Thymus (tissue), 11 donors: Measurements from ENCODE around the gene NCOA6. TPM values are rescaled to one million over a fixed set of nuclear protein-coding genes. Genes with fewer than 3 reads are reported as not detected.

ENCODE experiments used
- DNase-seq, 9 donors: peaks; one replicate each; pipeline ENCODE4 v3.0.0-alpha.2; 2013; ENCODE audit warnings: low spot score in 9 of 9, low read depth in 6 of 9, missing footprints in 1 of 9
- H3K27ac ChIP-seq, 2 donors: one replicate each; pipeline ENCODE4 v1.5.1; 2013; ENCODE audit warnings: control low read depth in 1 of 2, low read depth in 1 of 2, low read length in 1 of 2, mild to moderate bottlenecking in 1 of 2, moderate library complexity in 1 of 2
- H3K27me3 ChIP-seq, 2 donors: one replicate each; pipeline ENCODE4 v1.5.1; 2013; ENCODE audit warnings: low read length in 1 of 2; ENCODE audit not compliant: control insufficient read depth in 2 of 2, insufficient read depth in 1 of 2
- H3K36me3 ChIP-seq, 2 donors: one replicate each; pipeline ENCODE4 v1.5.1; 2013; ENCODE audit warnings: low read length in 1 of 2, mild to moderate bottlenecking in 1 of 2, moderate library complexity in 1 of 2; ENCODE audit not compliant: control insufficient read depth in 2 of 2, insufficient read depth in 2 of 2
- H3K4me1 ChIP-seq, 2 donors: one replicate each; pipeline ENCODE4 v1.5.1; 2013; ENCODE audit warnings: low read length in 2 of 2; ENCODE audit not compliant: control insufficient read depth in 2 of 2, insufficient read depth in 2 of 2
- H3K4me3 ChIP-seq, 2 donors: one replicate each; pipeline ENCODE4 v1.5.1; 2013; ENCODE audit warnings: low read length in 2 of 2, control low read depth in 1 of 2, mild to moderate bottlenecking in 1 of 2
- H3K9me3 ChIP-seq, 2 donors: one replicate each; pipeline ENCODE4 v1.5.1; 2013; ENCODE audit warnings: low read length in 1 of 2, mild to moderate bottlenecking in 1 of 2; ENCODE audit not compliant: control insufficient read depth in 2 of 2, insufficient read depth in 1 of 2
- WGBS: extraction: QIAGEN DNeasy Blood & Tissue Kit; methylation state at CpG from one replicate; pipeline ENCODE4 v1.1.7; 2013; 5-methylcytosine and 5-hydroxymethylcytosine counted together
- polyA plus RNA-seq: library from polyadenylated mRNA; stranded (reverse); fragments of 200-250 nt; gene quantifications from one replicate; pipeline ENCODE4 v1.2.3, GENCODE V29; 2013
- total RNA-seq: library from RNA; stranded (reverse); fragments of 120-200 nt; gene quantifications from one replicate; pipeline ENCODE4 v1.2.4, GENCODE V29; 2013
- donor health status: healthy.

The NCOA6 gene
- total and polyA plus RNA-seq, 2 donors, result 9.1 to 35.6 TPM

DNA sequence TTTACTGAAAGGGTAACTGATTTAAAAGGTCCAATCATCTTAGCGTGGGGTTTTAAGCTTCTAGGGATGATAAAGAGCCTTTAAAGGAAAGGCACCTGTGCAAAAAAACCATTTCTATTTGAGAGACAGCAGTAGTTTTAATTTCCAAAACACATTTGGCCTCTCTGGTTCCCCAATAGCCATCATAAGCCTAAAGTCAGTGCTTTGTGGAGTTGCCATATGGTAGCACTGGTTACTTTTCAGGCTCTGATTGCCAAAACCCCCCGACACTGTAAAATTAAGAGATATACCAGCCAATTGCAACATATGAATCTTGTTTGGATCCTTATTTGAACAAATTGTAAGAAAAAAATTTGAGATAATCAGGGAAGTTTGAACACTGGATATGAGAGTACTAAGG is 76.7 kb downstream of the NCOA6 start:
- H3K4me3 ChIP-seq, result no peak overlapping the region
- DNase-seq, result no peak
- no peaks in the 10 kb centered on the region for H3K4me1 ChIP-seq
- no peaks in the 10 kb centered on the region for H3K27me3 ChIP-seq
- H3K36me3 ChIP-seq, result peaks cover 36 to 59% of the 10 kb centered on the region in 2 donors
- H3K27ac ChIP-seq, result no peak overlapping the region
- WGBS, result 99% methylated on average over 2 of the region's 2 CpGs
- no peaks in the 10 kb centered on the region for H3K9me3 ChIP-seq

DNA sequence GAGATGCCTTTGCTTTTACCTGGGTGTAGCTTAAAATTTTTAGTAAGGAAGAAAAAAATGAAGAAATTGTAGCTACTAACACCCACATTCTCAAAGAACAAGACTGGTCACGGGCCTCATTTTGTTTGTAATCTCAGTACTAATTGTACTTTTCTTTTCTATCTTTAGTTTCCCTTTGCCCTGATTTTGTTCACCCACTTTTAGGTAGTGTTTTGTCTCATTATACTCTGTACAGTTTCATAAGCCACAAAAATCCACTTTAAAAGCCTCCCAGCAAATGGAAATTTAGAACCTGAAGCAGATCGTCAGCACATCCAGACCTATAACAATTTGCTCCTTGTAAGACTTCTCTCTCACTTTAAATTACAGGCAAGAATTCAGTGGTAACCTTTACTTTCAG is 78.0 kb downstream of the NCOA6 start:
- Histone ChIP-seq H3K27ac (no peak overlapping the region), H3K9me3 (no peaks in the 10 kb centered on the region), H3K4me3 (no peak overlapping the region), H3K36me3 (peaks cover 45 to 64% of the 10 kb centered on the region in 2 donors), H3K27me3 (no peaks in the 10 kb centered on the region), H3K4me1 (no peaks in the 10 kb centered on the region)
- DNase-seq, result no peak
- WGBS, result 97% methylated on average over 2 of the region's 2 CpGs

DNA sequence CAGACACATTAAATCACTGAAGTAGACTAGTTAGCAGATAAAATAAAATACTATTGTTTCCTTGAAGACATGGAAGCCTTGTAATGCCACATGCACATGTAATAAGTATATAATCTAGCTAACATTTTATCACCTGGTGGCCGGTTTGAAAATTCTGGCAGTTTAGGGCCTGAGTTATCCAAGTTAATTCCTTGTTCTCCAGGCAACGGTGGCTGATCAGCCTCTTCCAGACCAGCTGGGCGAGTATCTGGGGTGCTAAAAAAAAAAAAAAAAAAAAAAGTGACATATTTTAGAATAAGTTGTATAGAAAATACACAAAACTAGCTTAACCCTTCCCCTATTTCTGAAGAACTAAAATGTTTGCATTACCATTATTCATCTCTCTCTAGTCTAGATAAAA is 78.8 kb downstream of the NCOA6 start:
- peaks cover 47 to 66% of the 10 kb centered on the region in 2 donors for H3K36me3 ChIP-seq
- no peaks in the 10 kb centered on the region for H3K4me1 ChIP-seq
- H3K27me3 ChIP-seq, result no peaks in the 10 kb centered on the region
- WGBS, result 97% methylated on average over 3 of the region's 3 CpGs
- no peak overlapping the region for H3K4me3 ChIP-seq
- H3K9me3 ChIP-seq, result no peaks in the 10 kb centered on the region
- H3K27ac ChIP-seq, result no peak overlapping the region
- DNase-seq, result no peak

DNA sequence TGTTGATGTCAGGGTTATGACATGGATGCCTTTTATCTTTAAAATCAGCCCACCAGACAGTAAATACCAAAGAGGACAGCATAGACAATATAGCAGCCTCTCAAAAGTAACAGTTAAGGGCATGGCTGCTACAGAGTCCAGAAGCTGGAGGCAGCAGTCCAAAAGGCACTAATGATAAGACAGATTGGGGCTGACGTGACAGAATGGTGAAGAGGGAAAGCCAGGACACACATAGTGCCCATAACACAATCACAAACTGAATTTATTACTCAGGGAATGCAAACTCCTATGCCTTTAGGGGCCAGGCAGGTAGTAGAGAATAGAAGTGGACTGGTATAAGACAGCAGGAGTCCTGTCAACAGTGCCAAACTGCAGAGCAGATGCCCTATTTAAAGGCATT is 80.6 kb downstream of the NCOA6 start:
- no peaks in the 10 kb centered on the region for H3K4me1 ChIP-seq
- no peaks in the 10 kb centered on the region for H3K9me3 ChIP-seq
- H3K36me3 ChIP-seq, result peaks cover 53 to 72% of the 10 kb centered on the region in 2 donors
- H3K4me3 ChIP-seq, result no peak overlapping the region
- H3K27me3 ChIP-seq, result no peaks in the 10 kb centered on the region
- DNase-seq, result no peak
- H3K27ac ChIP-seq, result no peak overlapping the region
- 98% methylated on average over 1 of the region's 1 CpG for WGBS

DNA sequence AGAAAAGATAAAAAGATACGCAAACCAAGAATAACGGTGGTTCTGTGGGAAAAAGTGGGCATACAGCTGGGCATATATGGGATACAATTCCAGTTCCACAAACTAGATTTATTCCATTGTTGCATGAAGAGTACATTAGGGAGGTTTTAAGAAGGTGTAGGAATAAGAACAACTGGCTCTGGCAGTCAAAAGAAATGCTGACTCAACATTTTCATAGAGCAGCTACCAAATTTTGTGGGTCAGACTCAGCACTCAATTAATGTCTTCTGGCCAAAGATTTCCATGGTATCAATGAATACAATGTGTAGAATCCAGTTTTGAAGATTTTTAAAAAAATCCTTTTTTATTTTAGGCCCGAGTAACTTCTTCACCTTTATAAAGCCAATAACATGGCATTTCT is 81.1 kb downstream of the NCOA6 start:
- DNase-seq, result no peak
- Histone ChIP-seq H3K9me3 (no peaks in the 10 kb centered on the region), H3K4me3 (no peak overlapping the region), H3K4me1 (no peaks in the 10 kb centered on the region), H3K36me3 (peaks cover 50 to 67% of the 10 kb centered on the region in 2 donors), H3K27me3 (no peaks in the 10 kb centered on the region), H3K27ac (no peak overlapping the region)
- 99% methylated on average over 3 of the region's 3 CpGs for WGBS

DNA sequence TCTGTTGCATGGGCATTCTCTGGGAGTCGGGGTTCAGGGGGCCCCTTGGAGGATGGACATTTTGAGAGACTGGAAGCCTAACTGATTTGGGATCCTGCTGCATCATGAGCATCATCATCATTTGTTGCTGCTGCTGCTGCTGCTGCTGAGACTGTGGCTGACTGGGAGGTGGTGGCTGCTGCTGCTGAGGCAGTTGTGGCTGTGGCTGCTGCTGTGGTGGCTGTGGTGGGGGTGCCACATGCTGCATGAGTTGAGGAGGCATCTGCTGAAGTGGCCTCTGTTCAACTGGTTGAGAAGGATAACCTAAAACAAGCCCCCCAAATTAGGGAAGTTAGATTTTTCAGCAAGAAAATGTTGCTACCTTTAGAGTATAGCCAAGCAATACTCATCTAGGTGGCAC is 82.4 kb downstream of the NCOA6 start:
- Histone ChIP-seq H3K27me3 (no peaks in the 10 kb centered on the region), H3K27ac (no peak overlapping the region), H3K4me1 (no peaks in the 10 kb centered on the region), H3K4me3 (no peak overlapping the region), H3K9me3 (no peaks in the 10 kb centered on the region), H3K36me3 (peaks cover 54 to 71% of the 10 kb centered on the region in 2 donors)
- 97% methylated on average over 1 of the region's 1 CpG for WGBS
- DNase-seq, result no peak

DNA sequence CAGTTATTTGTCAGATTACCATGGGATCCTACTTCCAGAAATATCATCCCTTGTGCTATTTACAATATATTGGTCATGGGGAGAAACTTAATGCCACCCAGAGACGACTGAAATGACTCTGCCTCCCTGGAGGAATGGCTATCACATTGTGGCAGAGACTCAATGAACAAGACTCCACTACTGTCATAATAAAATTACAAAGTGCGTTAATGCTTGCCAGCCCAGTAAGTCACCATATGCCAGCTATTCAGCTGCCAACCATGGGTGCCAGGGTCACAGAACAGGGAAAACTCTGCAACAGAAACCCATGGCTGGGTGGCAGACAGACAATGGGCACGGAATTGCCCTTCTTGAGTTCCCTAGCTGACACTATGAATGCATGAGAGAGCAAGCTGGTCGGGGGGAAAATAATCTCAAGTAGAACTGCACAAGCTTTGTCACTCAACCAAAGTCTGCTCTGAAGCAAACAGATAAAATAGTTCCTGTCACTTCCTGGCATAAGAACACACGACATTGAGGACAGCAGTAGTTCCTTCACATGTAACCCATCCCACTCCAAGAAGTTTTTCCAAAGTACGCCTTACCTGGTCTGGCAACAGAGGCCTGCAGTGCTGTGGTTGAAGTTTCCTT is 89.2 kb downstream of the NCOA6 start:
- H3K36me3 ChIP-seq, result peaks cover 34 to 36% of the 10 kb centered on the region in 2 donors
- WGBS, result 95% methylated on average over 6 of the region's 6 CpGs

DNA sequence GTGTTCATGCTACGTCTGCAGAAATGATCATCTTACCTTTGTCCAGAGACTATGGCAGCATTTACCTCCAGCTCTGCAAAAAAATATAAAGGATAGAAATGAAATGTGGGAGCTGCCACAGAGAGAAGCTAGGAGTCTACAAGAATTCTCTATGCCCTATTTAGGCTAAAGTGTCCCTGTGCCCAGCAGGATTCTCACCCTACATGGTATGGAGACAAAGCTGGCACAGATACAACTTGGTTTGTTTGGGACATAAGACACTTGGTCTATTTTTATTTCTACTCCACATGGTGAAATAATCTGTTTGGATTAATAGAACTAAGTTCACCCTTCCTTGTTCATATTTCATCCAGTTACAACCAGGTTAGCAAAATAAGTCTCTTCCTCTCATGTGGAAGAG is 92.9 kb downstream of the NCOA6 start:
- no peak overlapping the region for H3K27ac ChIP-seq
- no peak overlapping the region for H3K4me3 ChIP-seq
- H3K4me1 ChIP-seq, result no peaks in the 10 kb centered on the region
- 95% methylated on average over 1 of the region's 1 CpG for WGBS
- DNase-seq, result no peak
- H3K36me3 ChIP-seq, result peaks cover 16 to 19% of the 10 kb centered on the region in 2 donors
- no peaks in the 10 kb centered on the region for H3K9me3 ChIP-seq
- H3K27me3 ChIP-seq, result no peaks in the 10 kb centered on the region

More for the DNA sequence above, 89.2 kb downstream of the NCOA6 start:
- no peaks in the 10 kb centered on the region for H3K4me1 ChIP-seq
- no peak for DNase-seq
- H3K9me3 ChIP-seq, result no peaks in the 10 kb centered on the region
- no peak overlapping the region for H3K4me3 ChIP-seq
- no peak overlapping the region for H3K27ac ChIP-seq
- no peaks in the 10 kb centered on the region for H3K27me3 ChIP-seq

DNA sequence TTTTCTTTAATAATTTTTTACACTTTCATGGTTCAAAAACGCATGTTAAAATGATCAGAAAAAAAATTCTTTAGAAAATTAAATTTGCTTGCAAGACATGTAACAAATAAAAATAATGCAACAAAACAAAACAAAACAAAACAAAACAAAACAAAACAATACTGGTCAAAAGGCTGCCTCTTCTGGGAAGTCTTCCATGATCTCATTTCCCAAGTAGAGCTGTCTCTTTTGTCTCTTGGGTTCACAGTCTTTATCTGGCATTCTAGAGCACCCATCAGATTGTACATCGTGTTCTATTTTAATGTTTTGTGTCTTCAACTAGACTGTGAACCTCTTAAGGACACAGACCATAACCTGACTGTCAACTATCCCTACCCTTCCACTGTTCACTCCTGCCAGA is 96.0 kb downstream of the NCOA6 start:
- Histone ChIP-seq H3K4me3 (no peak overlapping the region), H3K27me3 (no peaks in the 10 kb centered on the region), H3K27ac (no peak overlapping the region), H3K9me3 (no peaks in the 10 kb centered on the region), H3K4me1 (no peaks in the 10 kb centered on the region), H3K36me3 (peaks cover 30 to 33% of the 10 kb centered on the region in 2 donors)
- no peak for DNase-seq
- WGBS, result 99% methylated on average over 2 of the region's 2 CpGs
